Measurements from ENCODE around the gene POLR2C. TPM values are rescaled to one million over a fixed set of nuclear protein-coding genes. Genes with fewer than 3 reads are reported as not detected.

The POLR2C gene
- total and polyA plus RNA-seq, 2 of the 13 experiments (the other 11 are each of a cell fraction or from before 2014, with no cell fraction given), result 104 to 216 TPM

- TF ChIP-seq PRDM15 (CRISPR knock-in tag; IDR thresholded peaks at IDR 0.05), result peak; percentile 43; the same call in 1 of the 2 replicates
- TF ChIP-seq PHF21A (CRISPR knock-in tag; IDR thresholded peaks at IDR 0.05), result no peak
- 0 out of 2 replicates have a peak, but pooled peaks have one; percentile 11 for TF ChIP-seq HOMEZ (CRISPR knock-in tag; IDR thresholded peaks at IDR 0.05; ENCODE audit: low read depth)
- no peak for TF ChIP-seq MAFF (IDR thresholded peaks at IDR 0.05; ENCODE audit: low read depth, low read length)
- TF ChIP-seq RXRB (CRISPR knock-in tag; IDR thresholded peaks at IDR 0.05; ENCODE audit: borderline replicate concordance), result peak; percentile 49; the same call in 1 of the 2 replicates
- no peak for TF ChIP-seq MTF1 (CRISPR knock-in tag; IDR thresholded peaks at IDR 0.05)
Observed at GRCh38 chr16:57422026-57422944, 40.2 kb upstream of the POLR2C start (continued).
